Epithelial cell of proximal tubule (primary cell): ENCODE results near the gene CCDC88B. TPM values are rescaled to one million over a fixed set of nuclear protein-coding genes. Genes with fewer than 3 reads are reported as not detected.

Experiments used
- DNase-seq: peaks from one replicate; pipeline ENCODE4 v3.0.0-alpha.2; 2011; ENCODE audit warnings: low read depth
- H3K4me3 ChIP-seq: 2 replicates; pipeline ENCODE4 v1.5.1; 2011; ENCODE audit warnings: low read depth, mild to moderate bottlenecking, low read length
- CTCF ChIP-seq: conservative IDR thresholded peaks from 2 replicates; pipeline ENCODE4 v1.5.1; 2012; ENCODE audit warnings: low read depth, mild to moderate bottlenecking, low read length
- total RNA-seq: library from RNA; depleted of rRNA; stranded (reverse); fragments of >200 nt; gene quantifications from 2 replicates; pipeline ENCODE4 v1.2.3, GENCODE V29; 2015

CCDC88B gene
- total RNA-seq, 1 donor from 2014 or later: 4.8 TPM

- TF ChIP-seq CTCF: no peak
- peak overlapping the region; percentile 52 for H3K4me3 ChIP-seq
- DNase-seq: no peak
These were observed 3.1 kb downstream of the CCDC88B start for GRCh38 chr11:64342869-64343745.

- no peak for DNase-seq
- H3K4me3 ChIP-seq: no peak overlapping the region
- TF ChIP-seq CTCF: peak; percentile 58
These were observed 4.0 kb downstream of the CCDC88B start for GRCh38 chr11:64343767-64344559.

DNA sequence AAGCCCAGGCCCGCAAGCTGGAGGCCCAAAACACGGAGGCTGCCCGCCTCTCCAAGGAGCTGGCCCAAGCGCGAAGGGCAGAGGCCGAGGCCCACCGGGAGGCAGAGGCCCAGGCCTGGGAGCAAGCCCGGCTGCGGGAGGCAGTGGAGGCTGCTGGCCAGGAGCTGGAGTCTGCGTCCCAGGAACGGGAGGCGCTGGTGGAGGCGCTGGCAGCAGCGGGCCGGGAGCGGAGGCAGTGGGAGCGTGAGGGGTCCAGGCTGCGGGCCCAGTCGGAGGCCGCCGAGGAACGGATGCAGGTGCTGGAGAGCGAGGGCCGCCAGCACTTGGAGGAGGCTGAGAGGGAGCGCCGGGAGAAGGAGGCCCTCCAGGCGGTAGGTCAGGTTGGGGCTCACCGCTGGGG lies 4.8 kb downstream of the CCDC88B start:
- DNase-seq: no peak
- H3K4me3 ChIP-seq: no peak overlapping the region
- no peak for TF ChIP-seq CTCF

GRCh38 chr11:64347193-64347867 lies 7.3 kb downstream of the CCDC88B start:
- TF ChIP-seq CTCF: no peak
- H3K4me3 ChIP-seq: no peak overlapping the region
- DNase-seq: no peak

DNA sequence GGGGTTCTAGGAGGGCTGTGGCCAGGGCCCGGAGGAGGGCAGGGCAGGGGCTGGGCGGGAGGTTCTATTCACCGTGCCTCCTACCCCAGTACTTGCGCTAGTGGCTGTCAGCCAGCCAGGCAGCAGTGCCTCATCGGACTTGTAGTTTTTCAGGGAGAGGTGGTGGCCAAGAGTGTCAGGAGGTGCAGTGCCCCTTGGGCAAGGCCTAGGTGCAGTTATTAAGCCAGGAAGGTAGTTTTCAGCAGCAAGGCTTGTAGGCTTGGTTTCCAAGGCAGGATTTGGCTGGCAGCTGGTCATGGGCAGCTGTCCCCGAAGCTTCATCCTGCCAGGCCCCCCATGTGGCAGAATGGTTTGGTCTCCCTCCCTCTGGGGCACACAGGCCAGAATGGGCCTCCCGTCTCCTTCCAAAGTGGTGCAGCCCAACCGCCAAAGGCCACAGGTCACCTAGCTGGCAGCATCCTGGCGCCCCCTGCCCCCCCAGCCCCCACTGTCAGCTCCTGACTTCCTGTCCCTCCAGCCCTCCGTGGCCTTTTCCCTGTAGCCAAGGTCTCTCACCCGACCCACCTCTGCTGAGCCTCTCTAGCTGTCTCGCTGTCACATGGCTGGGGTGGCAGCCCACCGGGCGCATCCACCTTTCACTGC lies 8.5 kb downstream of the CCDC88B start:
- no peak for DNase-seq
- TF ChIP-seq CTCF: no peak
- H3K4me3 ChIP-seq: no peak overlapping the region

DNA sequence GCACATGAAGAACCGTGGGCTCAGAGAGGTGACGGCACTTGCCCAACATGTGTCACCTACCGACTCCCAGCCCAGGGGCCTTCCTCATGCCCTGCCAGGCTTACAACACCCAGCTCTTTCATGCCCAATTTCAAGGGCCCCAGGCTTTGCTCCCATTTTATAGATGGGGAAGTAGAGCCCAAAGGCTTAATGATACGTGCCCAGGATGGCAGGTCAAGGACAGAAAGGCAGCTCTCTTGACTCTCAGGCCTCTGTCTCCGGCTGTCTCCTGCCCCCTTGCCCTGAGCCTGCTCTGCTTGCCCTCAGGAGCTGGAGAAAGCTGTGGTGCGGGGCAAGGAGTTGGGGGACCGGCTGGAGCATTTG lies 9.0 kb downstream of the CCDC88B start:
- H3K4me3 ChIP-seq: no peak overlapping the region
- no peak for TF ChIP-seq CTCF
- no peak for DNase-seq
